ENCODE measurements around the gene MMP26. TPM values are rescaled to one million over a fixed set of nuclear protein-coding genes. Genes with fewer than 3 reads are reported as not detected.

Gene MMP26
- polyA plus RNA-seq (not detected in 3 replicates), polyA minus RNA-seq (not detected in 3 replicates)
- not detected for polyA plus RNA-seq (2011; ENCODE audit: low read depth)
- not detected in 2 replicates for polyA plus RNA-seq (2011; cell fraction: cytosol; rRNA removed)
- polyA plus RNA-seq (2011; cell fraction: nucleus; rRNA removed), result not detected in 2 replicates
- not detected in 2 replicates for polyA plus RNA-seq (2012; ENCODE audit: low replicate concordance)
- not detected for polyA minus RNA-seq (2011; cell fraction: cytosol; rRNA and poly(A)+ RNA removed)
- not detected in 2 replicates for polyA minus RNA-seq (2011; cell fraction: nucleus; rRNA and poly(A)+ RNA removed)

- Histone ChIP-seq H3K9ac (ENCODE audit: control insufficient read depth, extremely low read depth, insufficient read depth, low read length) (no peak within 1 kb of the TSS), H4K20me1 (ENCODE audit: control insufficient read depth, extremely low read depth, insufficient read depth, low read length) (no peaks in the 10 kb centered on the region), H3K79me2 (ENCODE audit: control insufficient read depth, insufficient read depth, low read length) (no peaks in the 10 kb centered on the region), H3K4me2 (ENCODE audit: control insufficient read depth, extremely low read depth, insufficient read depth, low read depth, low read length) (no peak within 1 kb of the TSS), H3K4me1 (ENCODE audit: control insufficient read depth, extremely low read depth, insufficient read depth, low read length) (no peaks in the 10 kb centered on the region), H3K27ac (ENCODE audit: control insufficient read depth, insufficient read depth, low read length) (no peak within 1 kb of the TSS), H2AFZ (ENCODE audit: control insufficient read depth, low read length) (no peak within 1 kb of the TSS), H3K4me3 (ENCODE audit: control insufficient read depth in 2 of 3, extremely low read depth in 1 of 3, insufficient read depth in 2 of 3, low read depth in 1 of 3, low read length in 3 of 3) (no peak within 1 kb of the TSS), H3K9me1 (ENCODE audit: control insufficient read depth, extremely low read depth, insufficient read depth, low read length) (no peaks in the 10 kb centered on the region), H3K9me3 (ENCODE audit: control insufficient read depth, low read depth, low read length) (no peaks in the 10 kb centered on the region), H3K27me3 (ENCODE audit: control insufficient read depth, extremely low read depth, insufficient read depth, low read length) (no peaks in the 10 kb centered on the region), H3K36me3 (ENCODE audit: control insufficient read depth in 2 of 2, extremely low read depth in 1 of 2, insufficient read depth in 2 of 2, low read length in 2 of 2) (no peaks in the 10 kb centered on the region)
- TF ChIP-seq EZH2 (IDR thresholded peaks at IDR 0.05; ENCODE audit: low read length) (no peak), CTCF (optimal IDR thresholded peaks at IDR 0.05 in 1 of 3, IDR thresholded peaks at IDR 0.05 in 1 of 3, conservative IDR thresholded peaks at IDR 0.05 in 1 of 3; ENCODE audit: extremely low read depth in 1 of 3, insufficient read depth in 2 of 3, low read length in 3 of 3) (no peak)
- FAIRE-seq, result no peak
- DNase-seq (ENCODE audit: low read depth, low spot score), result no peak
- dilution Hi-C loops (cut with MboI; ENCODE audit: extremely low pct_ligation_motif_present, low sequenced_read_pairs), result no loop called here
Measured at GRCh38 chr11:4704054-4704789, at the start of gene MMP26. TSS of gene MMP26 (plus strand) at chr11:4704784.

GRCh38 chr11:4658629-4659445 lies 45.7 kb upstream of the MMP26 start:
- TF ChIP-seq EZH2 (IDR thresholded peaks at IDR 0.05; ENCODE audit: low read length) (no peak), CTCF (optimal IDR thresholded peaks at IDR 0.05 in 1 of 3, IDR thresholded peaks at IDR 0.05 in 1 of 3, conservative IDR thresholded peaks at IDR 0.05 in 1 of 3; ENCODE audit: extremely low read depth in 1 of 3, insufficient read depth in 2 of 3, low read length in 3 of 3) (no peak)

More at GRCh38 chr11:4658629-4659445, 45.7 kb upstream of the MMP26 start:
- no peak overlapping the region for H3K9ac ChIP-seq (ENCODE audit: control insufficient read depth, extremely low read depth, insufficient read depth, low read length)
- no peaks in the 10 kb centered on the region for H3K4me1 ChIP-seq (ENCODE audit: control insufficient read depth, extremely low read depth, insufficient read depth, low read length)
- no peaks in the 10 kb centered on the region for H3K27me3 ChIP-seq (ENCODE audit: control insufficient read depth, extremely low read depth, insufficient read depth, low read length)
- H3K36me3 ChIP-seq (ENCODE audit: control insufficient read depth in 2 of 2, extremely low read depth in 1 of 2, insufficient read depth in 2 of 2, low read length in 2 of 2), result no peaks in the 10 kb centered on the region
- DNase-seq (ENCODE audit: low read depth, low spot score), result no peak
- no peak overlapping the region for H3K4me2 ChIP-seq (ENCODE audit: control insufficient read depth, extremely low read depth, insufficient read depth, low read depth, low read length)
- dilution Hi-C loops (cut with MboI; ENCODE audit: extremely low pct_ligation_motif_present, low sequenced_read_pairs), result no loop called here
- H2AFZ ChIP-seq (ENCODE audit: control insufficient read depth, low read length), result no peak overlapping the region
- H3K4me3 ChIP-seq (ENCODE audit: control insufficient read depth in 2 of 3, extremely low read depth in 1 of 3, insufficient read depth in 2 of 3, low read depth in 1 of 3, low read length in 3 of 3), result no peak overlapping the region
- no peaks in the 10 kb centered on the region for H3K9me3 ChIP-seq (ENCODE audit: control insufficient read depth, low read depth, low read length)
- H3K9me1 ChIP-seq (ENCODE audit: control insufficient read depth, extremely low read depth, insufficient read depth, low read length), result no peaks in the 10 kb centered on the region
- no peak for FAIRE-seq
- no peaks in the 10 kb centered on the region for H4K20me1 ChIP-seq (ENCODE audit: control insufficient read depth, extremely low read depth, insufficient read depth, low read length)
- no peaks in the 10 kb centered on the region for H3K79me2 ChIP-seq (ENCODE audit: control insufficient read depth, insufficient read depth, low read length)
- no peak overlapping the region for H3K27ac ChIP-seq (ENCODE audit: control insufficient read depth, insufficient read depth, low read length)
